Mucosa of descending colon (tissue), 3 donors: Measurements from ENCODE around the gene ACKR3. TPM values are rescaled to one million over a fixed set of nuclear protein-coding genes. Genes with fewer than 3 reads are reported as not detected.

Experiments
- ATAC-seq: fragments of 200-7000 bp; cut with Tn5 transposase; one replicate; pipeline ENCODE4 v1.9.1; 2020; ENCODE audit warnings: mild to moderate bottlenecking, moderate library complexity
- DNase-seq, 3 donors: peaks; one replicate each; pipeline ENCODE4 v3.0.0-alpha.2; 2020
- H3K36me3 ChIP-seq: fragments of 200-600 bp; one replicate; pipeline ENCODE4 v1.8.0; 2021; ENCODE audit warnings: low read depth, mild to moderate bottlenecking
- H3K4me1 ChIP-seq: fragments of 200-600 bp; one replicate; pipeline ENCODE4 v1.8.0; 2021; ENCODE audit warnings: low read depth, mild to moderate bottlenecking
- H3K4me3 ChIP-seq: fragments of 200-600 bp; one replicate; pipeline ENCODE4 v1.8.0; 2021; ENCODE audit warnings: mild to moderate bottlenecking
- H3K9me3 ChIP-seq: fragments of 200-600 bp; one replicate; pipeline ENCODE4 v1.8.0; 2021; ENCODE audit warnings: mild to moderate bottlenecking
- CTCF ChIP-seq: fragments of 200-600 bp; IDR thresholded peaks from one replicate; pipeline ENCODE4 v1.8.0; 2022; ENCODE audit warnings: antibody characterized with exemption, mild to moderate bottlenecking
- intact Hi-C, 2 donors: fragments of 100-400 bp; cut with DNase I in 1 of 2; cut with micrococcal nuclease in 1 of 2; formaldehyde crosslinking; loops; one replicate each; pipeline versions ENCODE4 v1.11.0 to v1.11.1; 2022; cut with DNase I, micrococcal nuclease
- total RNA-seq, 3 donors: library from RNA; stranded (reverse); fragmentation: NEBNext Ultra II Directional in 2 of 3; extraction: Animal tissue kit (Norgen Biotek cat#: 25700) in 2 of 3; gene quantifications; one replicate each; pipeline versions ENCODE4 v1.2.1 to v1.2.4, GENCODE V29; 2021 to 2023
- donor health status: DM: no; HTN: no; CAD: no; lungs with moderate emphysema.
- donor health status: DM: no; HTN: no; CAD: no.
- donor health status: DM: no; HTN: yes; CAD: no.

Gene ACKR3
- total RNA-seq, 3 donors from 2014 or later, result 8.0 to 17.9 (median 11.9) TPM

- no peak for TF ChIP-seq CTCF
- no peak for DNase-seq
- H3K4me3 ChIP-seq, result no peak overlapping the region
- H3K36me3 ChIP-seq, result no peaks in the 10 kb centered on the region
- H3K9me3 ChIP-seq, result no peaks in the 10 kb centered on the region
- intact Hi-C loops, result no loop called here
- no peaks in the 10 kb centered on the region for H3K4me1 ChIP-seq
- ATAC-seq, result no peak
Observed at GRCh38 chr2:236578411-236578846, 8.8 kb downstream of the ACKR3 start.

- DNase-seq (no peak), ATAC-seq (no peak)
- H3K4me1 ChIP-seq, result no peaks in the 10 kb centered on the region
- H3K36me3 ChIP-seq, result no peaks in the 10 kb centered on the region
- no peak overlapping the region for H3K4me3 ChIP-seq
- intact Hi-C loops, result no loop called here
- H3K9me3 ChIP-seq, result no peaks in the 10 kb centered on the region
- no peak for TF ChIP-seq CTCF
Observed at GRCh38 chr2:236579048-236579745, 9.6 kb downstream of the ACKR3 start.

- no peak overlapping the region for H3K4me3 ChIP-seq
Observed at GRCh38 chr2:236579746-236580315, 10.2 kb downstream of the ACKR3 start.

GRCh38 chr2:236580746-236581355 is 11.2 kb downstream of the ACKR3 start:
- Histone ChIP-seq H3K4me1 (no peaks in the 10 kb centered on the region), H3K4me3 (no peak overlapping the region), H3K36me3 (no peaks in the 10 kb centered on the region), H3K9me3 (no peaks in the 10 kb centered on the region)
- ATAC-seq, result no peak
- no peak for DNase-seq
- TF ChIP-seq CTCF, result no peak
- intact Hi-C loops, result no loop called here

More at GRCh38 chr2:236579746-236580315, 10.2 kb downstream of the ACKR3 start:
- DNase-seq, result no peak
- H3K4me1 ChIP-seq, result no peaks in the 10 kb centered on the region
- no peaks in the 10 kb centered on the region for H3K36me3 ChIP-seq
- intact Hi-C loops, result no loop called here
- no peaks in the 10 kb centered on the region for H3K9me3 ChIP-seq
- no peak for ATAC-seq
- TF ChIP-seq CTCF, result no peak

- DNase-seq (no peak), ATAC-seq (no peak)
- intact Hi-C loops, result no loop called here
- no peaks in the 10 kb centered on the region for H3K4me1 ChIP-seq
- H3K4me3 ChIP-seq, result no peak overlapping the region
- H3K36me3 ChIP-seq, result no peaks in the 10 kb centered on the region
- no peak for TF ChIP-seq CTCF
- H3K9me3 ChIP-seq, result no peaks in the 10 kb centered on the region
Observed at GRCh38 chr2:236581546-236581945, 11.9 kb downstream of the ACKR3 start.
